ENCODE results near the gene TRPC6. TPM values are rescaled to one million over a fixed set of nuclear protein-coding genes. Genes with fewer than 3 reads are reported as not detected.

Gene TRPC6
- total RNA-seq, 4 donors from 2014 or later = 55.5 to 77.3 (median 65.8) TPM

- Histone ChIP-seq H3K27ac (replicated peaks in 1 of 4) (no peak overlapping the region), H3K36me3 (peaks cover 0 to 10% (median 4%) of the 10 kb centered on the region in 4 donors), H3K4me3 (no peak overlapping the region), H3K27me3 (no peaks in the 10 kb centered on the region), H3K4me1 (no peaks in the 10 kb centered on the region), H3K9me3 (no peaks in the 10 kb centered on the region)
- TF ChIP-seq EP300 (IDR thresholded peaks at IDR 0.05) = no peak
- no peak for TF ChIP-seq POLR2AphosphoS5 (IDR thresholded peaks at IDR 0.05)
- TF ChIP-seq POLR2A (IDR thresholded peaks at IDR 0.05; ENCODE audit: low read depth) = no peak
- TF ChIP-seq CTCF (IDR thresholded peaks at IDR 0.05) = no peak
- intact Hi-C loops (cut with DNase I) = no loop called here
- 42% methylated on average over 2 of the region's 2 CpGs for WGBS
- no peak for DNase-seq (ENCODE audit: extremely low spot score)
Observed at GRCh38 chr11:101508370-101508769, 75.4 kb downstream of the TRPC6 start.

- DNase-seq (ENCODE audit: extremely low spot score) = no peak
- no peaks in the 10 kb centered on the region for H3K27me3 ChIP-seq
- no peaks in the 10 kb centered on the region for H3K9me3 ChIP-seq
- TF ChIP-seq POLR2A (IDR thresholded peaks at IDR 0.05; ENCODE audit: low read depth) (no peak), EP300 (IDR thresholded peaks at IDR 0.05) (no peak), POLR2AphosphoS5 (IDR thresholded peaks at IDR 0.05) (no peak), CTCF (IDR thresholded peaks at IDR 0.05) (no peak)
- H3K36me3 ChIP-seq = peaks cover 0 to 5% (median 1%) of the 10 kb centered on the region in 4 donors
- no peak overlapping the region for H3K27ac ChIP-seq (replicated peaks in 1 of 4)
- H3K4me3 ChIP-seq = no peak overlapping the region
- H3K4me1 ChIP-seq = peaks cover 0 to 47% (median 12%) of the 10 kb centered on the region in 4 donors
- 58% methylated on average over 1 of the region's 1 CpG for WGBS
- intact Hi-C loops (cut with DNase I) = no loop called here
Observed at GRCh38 chr11:101498891-101499290, 84.9 kb downstream of the TRPC6 start.

- Histone ChIP-seq H3K4me1 (peaks cover 0 to 47% (median 12%) of the 10 kb centered on the region in 4 donors), H3K36me3 (no peaks in the 10 kb centered on the region), H3K4me3 (no peak overlapping the region), H3K27me3 (no peaks in the 10 kb centered on the region), H3K27ac (replicated peaks in 1 of 4) (no peak overlapping the region), H3K9me3 (no peaks in the 10 kb centered on the region)
- no peak for DNase-seq (ENCODE audit: extremely low spot score)
- TF ChIP-seq EP300 (IDR thresholded peaks at IDR 0.05) (no peak), CTCF (IDR thresholded peaks at IDR 0.05) (no peak), POLR2AphosphoS5 (IDR thresholded peaks at IDR 0.05) (no peak), POLR2A (IDR thresholded peaks at IDR 0.05; ENCODE audit: low read depth) (no peak)
- intact Hi-C loops (cut with DNase I) = no loop called here
- WGBS = 47% methylated on average over 5 of the region's 5 CpGs
Observed at GRCh38 chr11:101497291-101497690, 86.5 kb downstream of the TRPC6 start.

GRCh38 chr11:101487775-101488174, 96.0 kb downstream of the TRPC6 start:
- H3K27me3 ChIP-seq = no peaks in the 10 kb centered on the region
- H3K36me3 ChIP-seq = peaks cover 0 to 8% (median 0%) of the 10 kb centered on the region in 4 donors
- TF ChIP-seq POLR2A (IDR thresholded peaks at IDR 0.05; ENCODE audit: low read depth) = no peak
- TF ChIP-seq CTCF (IDR thresholded peaks at IDR 0.05) = no peak
- no peak for TF ChIP-seq EP300 (IDR thresholded peaks at IDR 0.05)
- no peak for TF ChIP-seq POLR2AphosphoS5 (IDR thresholded peaks at IDR 0.05)
- WGBS = 31% methylated on average over 2 of the region's 2 CpGs
- peaks cover 0 to 4% (median 2%) of the 10 kb centered on the region in 4 donors for H3K4me1 ChIP-seq
- no peaks in the 10 kb centered on the region for H3K9me3 ChIP-seq
- intact Hi-C loops (cut with DNase I) = loop anchor here (10.0 kb wide), 1 partner anchor 97 kb away; the partner anchor contains the start of gene TRPC6
- no peak for DNase-seq (ENCODE audit: extremely low spot score)
- no peak overlapping the region for H3K4me3 ChIP-seq
- H3K27ac ChIP-seq (replicated peaks in 1 of 4) = peak overlapping the region in 2 of 4 donors; percentile 20 to 42

Data from esophagus muscularis mucosa (tissue), 4 donors.